Liver (tissue), 9 donors: ENCODE data around the gene HMG20B. TPM values are rescaled to one million over a fixed set of nuclear protein-coding genes. Genes with fewer than 3 reads are reported as not detected.
A peak's percentile ranks its signal among the peaks of the same experiment; 100 is the strongest.

ENCODE experiments used
- DNase-seq: peaks from one replicate; pipeline ENCODE4 v3.0.0-alpha.2; 2017; ENCODE audit warnings: low spot score
- H3K27ac ChIP-seq, 2 donors: one replicate each; pipeline ENCODE4 v1.7.0; 2013; ENCODE audit warnings: inconsistent platforms in 2 of 2, low read length in 2 of 2, control low read depth in 1 of 2, low read depth in 1 of 2, mild to moderate bottlenecking in 1 of 2
- H3K27me3 ChIP-seq, 4 donors: one replicate each; pipeline versions ENCODE4 v1.6.1 to v1.7.0; 2013; ENCODE audit warnings: low read length in 3 of 4, inconsistent platforms in 1 of 4, mild to moderate bottlenecking in 1 of 4, moderate library complexity in 1 of 4; ENCODE audit not compliant: control insufficient read depth in 4 of 4, insufficient read depth in 4 of 4
- H3K36me3 ChIP-seq, 4 donors: one replicate each; pipeline versions ENCODE4 v1.6.1 to v1.7.0; 2013; ENCODE audit warnings: low read length in 3 of 4, mild to moderate bottlenecking in 3 of 4, low read depth in 1 of 4, moderate library complexity in 1 of 4; ENCODE audit not compliant: control insufficient read depth in 4 of 4, insufficient read depth in 3 of 4
- H3K4me1 ChIP-seq, 4 donors: one replicate each; pipeline versions ENCODE4 v1.6.1 to v1.7.0; 2013; ENCODE audit warnings: low read length in 3 of 4, mild to moderate bottlenecking in 3 of 4, moderate library complexity in 1 of 4; ENCODE audit not compliant: control insufficient read depth in 4 of 4, insufficient read depth in 4 of 4
- H3K4me3 ChIP-seq, 3 donors: one replicate each; pipeline versions ENCODE4 v1.6.1 to v1.7.0; 2013; ENCODE audit warnings: low read length in 3 of 3, control low read depth in 1 of 3, low read depth in 1 of 3, mild to moderate bottlenecking in 1 of 3
- H3K9ac ChIP-seq, 2 donors: one replicate each; pipeline ENCODE4 v1.7.0; 2013; ENCODE audit warnings: low read length in 2 of 2, mild to moderate bottlenecking in 2 of 2, moderate library complexity in 2 of 2, control low read depth in 1 of 2, low read depth in 1 of 2
- H3K9me3 ChIP-seq, 4 donors: one replicate each; pipeline versions ENCODE4 v1.6.1 to v1.7.0; 2013; ENCODE audit warnings: low read length in 3 of 4; ENCODE audit not compliant: control insufficient read depth in 4 of 4
- HNF4A ChIP-seq, 2 donors: conservative IDR thresholded peaks; 2 replicates each; pipeline ENCODE4 v1.6.1; 2016; ENCODE audit warnings: antibody characterized with exemption in 2 of 2, mild to moderate bottlenecking in 2 of 2
- RAD21 ChIP-seq, 2 donors: IDR thresholded peaks; 2 replicates each; pipeline ENCODE4 v1.6.1; 2016; ENCODE audit warnings: antibody characterized with exemption in 2 of 2, mild to moderate bottlenecking in 2 of 2
- RXRA ChIP-seq, 2 donors: IDR thresholded peaks; 2 replicates each; pipeline ENCODE4 v1.6.1; 2017 to 2018; ENCODE audit warnings: antibody characterized with exemption in 2 of 2, mild to moderate bottlenecking in 1 of 2
- SP1 ChIP-seq: IDR thresholded peaks from 2 replicates; pipeline ENCODE4 v1.6.1; 2018; ENCODE audit warnings: antibody characterized with exemption, mild to moderate bottlenecking
- TAF1 ChIP-seq: conservative IDR thresholded peaks from 2 replicates; pipeline ENCODE4 v1.6.1; 2016; ENCODE audit warnings: antibody characterized with exemption, mild to moderate bottlenecking
- YY1 ChIP-seq: IDR thresholded peaks from 2 replicates; pipeline ENCODE4 v1.6.1; 2016; ENCODE audit warnings: antibody characterized with exemption, mild to moderate bottlenecking
- WGBS: extraction: QIAGEN DNeasy Blood & Tissue Kit; methylation state at CpG from one replicate; pipeline ENCODE4 v1.1.7; 2013; 5-methylcytosine and 5-hydroxymethylcytosine counted together
- polyA plus RNA-seq, 2 donors: library from polyadenylated mRNA; stranded (reverse) in 1 of 2; unstranded in 1 of 2; fragments of 200-250 nt in 1 of 2; fragments of >200 nt in 1 of 2; fragmentation: Nextera tagmentation in 1 of 2; extraction: Ambion mirVana in 1 of 2; gene quantifications; one replicate each; pipeline versions ENCODE4 v1.2.1 to v1.2.3, GENCODE V29; 2013 to 2015
- total RNA-seq, 2 donors: library from RNA; depleted of rRNA; stranded (reverse); fragments of >200 nt; gene quantifications; one replicate each; pipeline ENCODE4 v1.2.3, GENCODE V29; 2014
- TF ChIP-seq, protein P1 (sequence below): IDR thresholded peaks from 2 replicates; pipeline ENCODE4 v1.6.1; 2016; ENCODE audit warnings: antibody characterized with exemption
- TF ChIP-seq, protein P2 (sequence below): IDR thresholded peaks from 2 replicates; pipeline ENCODE4 v1.6.1; 2016; ENCODE audit warnings: antibody characterized with exemption, mild to moderate bottlenecking
- TF ChIP-seq, protein P3 (sequence below): fragments of 150-350 bp; IDR thresholded peaks from 2 replicates; pipeline ENCODE4 v1.5.1; 2017; ENCODE audit warnings: improper control_type of control experiment, low read depth, low read length; ENCODE audit not compliant: missing input control
- donor health status: healthy.
- donor health status: healthy.
- donor health status: healthy.
- donor health status: healthy.
- donor health status: healthy.

The HMG20B gene
- total and polyA plus RNA-seq, 4 donors = 28.6 to 35.1 (median 30.5) TPM

DNA sequence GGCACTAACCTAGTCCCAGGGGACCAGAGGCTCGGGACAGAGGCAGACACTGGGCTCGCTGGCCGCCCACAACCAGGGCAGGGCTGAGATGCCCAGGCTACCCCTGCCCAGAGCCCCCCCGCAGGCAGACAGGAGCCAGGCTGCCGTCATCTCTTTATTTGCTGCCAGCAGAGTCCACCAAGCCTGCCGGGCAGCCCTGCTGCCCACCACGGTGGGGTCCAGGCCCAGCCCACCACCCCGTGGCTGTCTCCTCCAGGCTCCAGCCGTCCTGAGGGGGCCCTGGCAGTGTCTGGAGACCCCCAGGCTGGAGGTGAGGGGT, 28.7 kb upstream of the HMG20B start:
- H3K9me3 ChIP-seq = no peaks in the 10 kb centered on the region
- no peak for DNase-seq
- no peak overlapping the region for H3K27ac ChIP-seq
- H3K4me3 ChIP-seq = no peak overlapping the region
- peaks cover 0 to 5% (median 1%) of the 10 kb centered on the region in 4 donors for H3K4me1 ChIP-seq
- H3K36me3 ChIP-seq = peaks cover 0 to 10% (median 4%) of the 10 kb centered on the region in 4 donors
- H3K9ac ChIP-seq = no peak overlapping the region
- TF ChIP-seq HNF4A (conservative IDR thresholded peaks at IDR 0.05) (no peak), YY1 (no peak), RAD21 (IDR thresholded peaks at IDR 0.05) (no peak), TAF1 (no peak), RXRA (IDR thresholded peaks at IDR 0.05) (no peak)
- TF ChIP-seq, protein P1, sequence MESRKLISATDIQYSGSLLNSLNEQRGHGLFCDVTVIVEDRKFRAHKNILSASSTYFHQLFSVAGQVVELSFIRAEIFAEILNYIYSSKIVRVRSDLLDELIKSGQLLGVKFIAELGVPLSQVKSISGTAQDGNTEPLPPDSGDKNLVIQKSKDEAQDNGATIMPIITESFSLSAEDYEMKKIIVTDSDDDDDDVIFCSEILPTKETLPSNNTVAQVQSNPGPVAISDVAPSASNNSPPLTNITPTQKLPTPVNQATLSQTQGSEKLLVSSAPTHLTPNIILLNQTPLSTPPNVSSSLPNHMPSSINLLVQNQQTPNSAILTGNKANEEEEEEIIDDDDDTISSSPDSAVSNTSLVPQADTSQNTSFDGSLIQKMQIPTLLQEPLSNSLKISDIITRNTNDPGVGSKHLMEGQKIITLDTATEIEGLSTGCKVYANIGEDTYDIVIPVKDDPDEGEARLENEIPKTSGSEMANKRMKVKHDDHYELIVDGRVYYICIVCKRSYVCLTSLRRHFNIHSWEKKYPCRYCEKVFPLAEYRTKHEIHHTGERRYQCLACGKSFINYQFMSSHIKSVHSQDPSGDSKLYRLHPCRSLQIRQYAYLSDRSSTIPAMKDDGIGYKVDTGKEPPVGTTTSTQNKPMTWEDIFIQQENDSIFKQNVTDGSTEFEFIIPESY = no peak
- no peaks in the 10 kb centered on the region for H3K27me3 ChIP-seq
- WGBS = 86% methylated on average over 9 of the region's 9 CpGs

DNA sequence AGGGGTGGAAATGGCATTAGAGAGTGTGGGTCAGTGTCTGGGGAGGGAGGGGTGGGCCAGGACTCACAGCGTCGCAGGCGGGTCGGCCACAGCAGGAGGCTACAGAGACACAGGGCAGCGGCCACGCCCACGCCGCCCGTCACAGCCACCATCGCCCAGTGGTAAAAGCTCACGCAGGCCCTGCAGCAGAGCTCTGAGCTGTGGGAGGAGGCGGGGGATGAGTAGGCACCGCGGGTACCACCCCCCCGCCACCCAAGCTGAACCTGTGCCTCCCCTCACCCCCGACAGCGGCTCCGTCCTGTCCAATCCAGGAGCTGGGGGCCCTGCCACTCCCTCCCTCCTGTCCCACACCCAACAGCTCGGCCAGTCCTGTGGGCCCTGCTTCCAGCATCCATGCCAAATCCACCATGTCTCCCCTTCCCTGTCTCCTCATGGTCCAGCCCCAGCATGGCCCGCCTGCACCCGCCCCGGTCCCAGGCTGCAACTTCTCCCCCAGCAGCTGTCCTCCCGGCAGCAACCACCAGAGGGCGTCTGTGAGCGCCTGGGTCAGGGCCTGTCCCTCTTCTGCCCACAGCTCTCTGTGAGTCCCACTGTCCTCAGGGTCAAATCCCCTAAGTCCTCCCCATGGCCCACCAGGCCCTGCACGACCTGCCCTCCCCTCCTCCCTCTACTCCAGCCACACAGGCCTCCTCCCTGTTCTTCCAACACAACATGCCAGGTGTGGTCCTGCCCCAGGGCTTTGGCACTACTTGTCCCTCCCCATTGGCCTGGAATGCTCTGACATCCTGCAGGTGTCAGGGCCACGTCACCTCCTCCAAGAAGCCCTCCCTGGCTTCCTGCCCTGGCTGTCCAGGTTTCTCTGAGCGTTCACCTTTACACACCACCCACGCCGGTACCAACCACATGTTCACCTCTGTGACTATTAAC, 27.7 kb upstream of the HMG20B start:
- H3K9me3 ChIP-seq = no peaks in the 10 kb centered on the region
- 64% methylated on average over 30 of the region's 30 CpGs for WGBS
- H3K9ac ChIP-seq = no peak overlapping the region
- peak; percentile 91 for DNase-seq
- no peaks in the 10 kb centered on the region for H3K27me3 ChIP-seq
- no peak overlapping the region for H3K4me3 ChIP-seq
- peaks cover 0 to 5% (median 1%) of the 10 kb centered on the region in 4 donors for H3K4me1 ChIP-seq
- no peak overlapping the region for H3K27ac ChIP-seq
- TF ChIP-seq, protein P2, sequence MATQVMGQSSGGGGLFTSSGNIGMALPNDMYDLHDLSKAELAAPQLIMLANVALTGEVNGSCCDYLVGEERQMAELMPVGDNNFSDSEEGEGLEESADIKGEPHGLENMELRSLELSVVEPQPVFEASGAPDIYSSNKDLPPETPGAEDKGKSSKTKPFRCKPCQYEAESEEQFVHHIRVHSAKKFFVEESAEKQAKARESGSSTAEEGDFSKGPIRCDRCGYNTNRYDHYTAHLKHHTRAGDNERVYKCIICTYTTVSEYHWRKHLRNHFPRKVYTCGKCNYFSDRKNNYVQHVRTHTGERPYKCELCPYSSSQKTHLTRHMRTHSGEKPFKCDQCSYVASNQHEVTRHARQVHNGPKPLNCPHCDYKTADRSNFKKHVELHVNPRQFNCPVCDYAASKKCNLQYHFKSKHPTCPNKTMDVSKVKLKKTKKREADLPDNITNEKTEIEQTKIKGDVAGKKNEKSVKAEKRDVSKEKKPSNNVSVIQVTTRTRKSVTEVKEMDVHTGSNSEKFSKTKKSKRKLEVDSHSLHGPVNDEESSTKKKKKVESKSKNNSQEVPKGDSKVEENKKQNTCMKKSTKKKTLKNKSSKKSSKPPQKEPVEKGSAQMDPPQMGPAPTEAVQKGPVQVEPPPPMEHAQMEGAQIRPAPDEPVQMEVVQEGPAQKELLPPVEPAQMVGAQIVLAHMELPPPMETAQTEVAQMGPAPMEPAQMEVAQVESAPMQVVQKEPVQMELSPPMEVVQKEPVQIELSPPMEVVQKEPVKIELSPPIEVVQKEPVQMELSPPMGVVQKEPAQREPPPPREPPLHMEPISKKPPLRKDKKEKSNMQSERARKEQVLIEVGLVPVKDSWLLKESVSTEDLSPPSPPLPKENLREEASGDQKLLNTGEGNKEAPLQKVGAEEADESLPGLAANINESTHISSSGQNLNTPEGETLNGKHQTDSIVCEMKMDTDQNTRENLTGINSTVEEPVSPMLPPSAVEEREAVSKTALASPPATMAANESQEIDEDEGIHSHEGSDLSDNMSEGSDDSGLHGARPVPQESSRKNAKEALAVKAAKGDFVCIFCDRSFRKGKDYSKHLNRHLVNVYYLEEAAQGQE = no peak
- TF ChIP-seq, protein P1 = no peak
- TF ChIP-seq RAD21 (IDR thresholded peaks at IDR 0.05) (peak; percentile 76 to 88), SP1 (no peak), RXRA (IDR thresholded peaks at IDR 0.05) (peak in 1 of 2 donors; percentile 9)
- TF ChIP-seq, protein P3, sequence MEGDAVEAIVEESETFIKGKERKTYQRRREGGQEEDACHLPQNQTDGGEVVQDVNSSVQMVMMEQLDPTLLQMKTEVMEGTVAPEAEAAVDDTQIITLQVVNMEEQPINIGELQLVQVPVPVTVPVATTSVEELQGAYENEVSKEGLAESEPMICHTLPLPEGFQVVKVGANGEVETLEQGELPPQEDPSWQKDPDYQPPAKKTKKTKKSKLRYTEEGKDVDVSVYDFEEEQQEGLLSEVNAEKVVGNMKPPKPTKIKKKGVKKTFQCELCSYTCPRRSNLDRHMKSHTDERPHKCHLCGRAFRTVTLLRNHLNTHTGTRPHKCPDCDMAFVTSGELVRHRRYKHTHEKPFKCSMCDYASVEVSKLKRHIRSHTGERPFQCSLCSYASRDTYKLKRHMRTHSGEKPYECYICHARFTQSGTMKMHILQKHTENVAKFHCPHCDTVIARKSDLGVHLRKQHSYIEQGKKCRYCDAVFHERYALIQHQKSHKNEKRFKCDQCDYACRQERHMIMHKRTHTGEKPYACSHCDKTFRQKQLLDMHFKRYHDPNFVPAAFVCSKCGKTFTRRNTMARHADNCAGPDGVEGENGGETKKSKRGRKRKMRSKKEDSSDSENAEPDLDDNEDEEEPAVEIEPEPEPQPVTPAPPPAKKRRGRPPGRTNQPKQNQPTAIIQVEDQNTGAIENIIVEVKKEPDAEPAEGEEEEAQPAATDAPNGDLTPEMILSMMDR = peak; percentile 91
- peaks cover 0 to 10% (median 4%) of the 10 kb centered on the region in 4 donors for H3K36me3 ChIP-seq
